Neural cell (in vitro differentiated cells): Measurements from ENCODE around the gene BTNL8. TPM values are rescaled to one million over a fixed set of nuclear protein-coding genes. Genes with fewer than 3 reads are reported as not detected.

Experiments used
- H2AFZ ChIP-seq: fragments of 200-600, 300-800 bp; sonication (generic), shearing (Covaris generic); 2 replicates; pipeline ENCODE4 v1.6.0; 2014; ENCODE audit warnings: low read depth, mild to moderate bottlenecking, antibody characterized with exemption, low read length, moderate library complexity
- H3F3A ChIP-seq: fragments of 200-600 bp; shearing (Covaris generic); 2 replicates; pipeline ENCODE4 v1.6.1; 2016; ENCODE audit warnings: mild to moderate bottlenecking, moderate library complexity, mixed read lengths, antibody characterized with exemption, low read length; ENCODE audit not compliant: insufficient read depth, poor library complexity, severe bottlenecking
- H3K27ac ChIP-seq: fragments of 200-600, 300-800 bp; sonication (generic), shearing (Covaris generic); 2 replicates; pipeline ENCODE4 v1.5.1; 2014; ENCODE audit warnings: mild to moderate bottlenecking, low read length, moderate library complexity
- H3K27me3 ChIP-seq: fragments of 300-800, 200-600 bp; sonication (generic), shearing (Covaris generic); 2 replicates; pipeline ENCODE4 v1.6.0; 2014; ENCODE audit warnings: mild to moderate bottlenecking, low read depth, low read length, moderate library complexity; ENCODE audit not compliant: insufficient read depth
- H3K36me3 ChIP-seq: fragments of 300-800, 200-600 bp; sonication (generic), shearing (Covaris generic); 2 replicates; pipeline ENCODE4 v1.5.1; 2014; ENCODE audit warnings: mild to moderate bottlenecking, antibody characterized with exemption, low read length, moderate library complexity; ENCODE audit not compliant: insufficient read depth
- H3K4me2 ChIP-seq: fragments of 300-800, 200-600 bp; sonication (generic), shearing (Covaris generic); 2 replicates; pipeline ENCODE4 v1.6.0; 2014; ENCODE audit warnings: mild to moderate bottlenecking, low read length
- H3K4me3 ChIP-seq: fragments of 300-800, 200-600 bp; sonication (generic), shearing (Covaris generic); 2 replicates; pipeline ENCODE4 v1.5.1; 2014; ENCODE audit warnings: mild to moderate bottlenecking, low read length, moderate library complexity
- H3K79me2 ChIP-seq: fragments of 200-600 bp; shearing (Covaris generic); replicated peaks from 2 replicates; pipeline ENCODE4 v1.6.0; 2014; ENCODE audit warnings: mild to moderate bottlenecking, low read length, moderate library complexity; ENCODE audit not compliant: insufficient read depth
- H3K9ac ChIP-seq: fragments of 300-800, 200-600 bp; sonication (generic), shearing (Covaris generic); 2 replicates; pipeline ENCODE4 v1.6.1; 2016; ENCODE audit warnings: mild to moderate bottlenecking, low read length, mixed read lengths
- H3K9me2 ChIP-seq: fragments of 200-600 bp; shearing (Covaris generic); 2 replicates; pipeline ENCODE4 v1.6.1; 2016; ENCODE audit warnings: mild to moderate bottlenecking, low read length, mixed read lengths; ENCODE audit not compliant: insufficient read depth
- H3K9me3 ChIP-seq: fragments of 200-600, 300-800 bp; sonication (generic), shearing (Covaris generic); 2 replicates; pipeline ENCODE4 v1.6.1; 2016; ENCODE audit warnings: mild to moderate bottlenecking, mixed run types, low read length, moderate library complexity, mixed read lengths
- H4K20me1 ChIP-seq: fragments of 200-600 bp; shearing (Covaris generic); 2 replicates; pipeline ENCODE4 v1.6.1; 2016; ENCODE audit warnings: mild to moderate bottlenecking, mixed run types; ENCODE audit not compliant: insufficient read depth
- EP300 ChIP-seq: fragments of 450-650 bp; conservative IDR thresholded peaks from 2 replicates; pipeline ENCODE4 v1.6.1; 2014; ENCODE audit warnings: antibody characterized with exemption, mild to moderate bottlenecking, moderate library complexity; ENCODE audit not compliant: poor library complexity, severe bottlenecking
- EZH2 ChIP-seq: fragments of 200-600, 300-800 bp; shearing (Covaris generic), sonication (generic); IDR thresholded peaks from 2 replicates; pipeline ENCODE4 v1.6.1; 2014; ENCODE audit warnings: antibody characterized with exemption, low read length, borderline replicate concordance, mild to moderate bottlenecking; ENCODE audit not compliant: insufficient read depth, poor library complexity, severe bottlenecking
- MXI1 ChIP-seq: fragments of 450-650 bp; conservative IDR thresholded peaks from 2 replicates; pipeline ENCODE4 v1.6.1; 2014; ENCODE audit warnings: antibody characterized with exemption, mild to moderate bottlenecking; ENCODE audit not compliant: poor library complexity, severe bottlenecking
- POLR2AphosphoS5 ChIP-seq: IDR thresholded peaks from 2 replicates; pipeline ENCODE4 v1.6.1; 2012
- RAD21 ChIP-seq: fragments of 450-650 bp; conservative IDR thresholded peaks from 2 replicates; pipeline ENCODE4 v1.6.1; 2014; ENCODE audit warnings: antibody characterized with exemption, mild to moderate bottlenecking, moderate library complexity
- SMC3 ChIP-seq: fragments of 450-650 bp; conservative IDR thresholded peaks from 2 replicates; pipeline ENCODE4 v1.6.1; 2014; ENCODE audit warnings: antibody characterized with exemption, mild to moderate bottlenecking, moderate library complexity; ENCODE audit not compliant: poor library complexity
- TAF1 ChIP-seq: IDR thresholded peaks from 2 replicates; pipeline ENCODE4 v1.6.1; 2012; ENCODE audit warnings: low read depth
- polyA plus RNA-seq: library from polyadenylated mRNA; depleted of rRNA; stranded (reverse); fragments of >200 nt; gene quantifications from 2 replicates; pipeline ENCODE4 v1.2.3, GENCODE V29; 2014
- TF ChIP-seq, protein P1 (sequence below): fragments of 450-650 bp; IDR thresholded peaks from 2 replicates; pipeline ENCODE4 v1.5.1; 2014; ENCODE audit warnings: antibody characterized with exemption, mild to moderate bottlenecking, moderate library complexity; ENCODE audit not compliant: poor library complexity, severe bottlenecking
- TF ChIP-seq, protein P2 (sequence below): IDR thresholded peaks from 2 replicates; pipeline ENCODE4 v1.6.1; 2012; ENCODE audit warnings: borderline replicate concordance

BTNL8 gene
- polyA plus RNA-seq, 1 donor from 2014 or later, result not detected

DNA sequence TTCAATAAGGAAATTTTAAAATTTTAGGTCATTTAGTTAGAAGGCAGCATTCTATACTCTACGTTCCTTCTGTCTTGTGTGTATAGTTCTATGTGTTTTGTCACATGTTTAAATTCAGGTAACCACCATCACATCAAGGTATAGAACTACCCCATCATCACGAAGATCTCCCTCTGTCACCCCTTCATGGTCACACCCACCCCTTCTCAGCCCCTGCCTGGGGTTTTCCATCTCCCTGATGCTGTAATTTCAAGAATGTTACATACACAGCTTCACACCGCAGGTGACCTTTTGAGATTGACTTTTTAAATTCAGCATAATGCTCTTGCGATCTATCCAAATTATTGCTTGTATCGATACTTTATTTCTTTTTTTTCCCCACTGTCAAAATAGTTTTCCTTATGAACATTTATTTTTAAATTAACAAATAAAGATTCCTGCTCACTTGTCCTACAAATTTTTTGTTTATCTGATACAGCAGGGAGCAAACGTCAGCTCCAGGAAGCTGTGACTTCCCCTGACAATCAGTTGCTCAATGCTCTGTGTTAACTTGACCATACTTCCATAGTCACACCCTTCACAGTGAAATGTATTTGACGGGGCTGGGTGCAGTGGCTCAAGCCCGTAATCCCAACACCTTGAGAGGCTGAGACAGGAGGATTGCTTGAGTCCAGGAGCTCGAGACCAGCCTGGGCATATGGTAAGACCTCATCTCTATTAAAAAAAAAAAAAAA lies 10.2 kb downstream of the BTNL8 start:
- no peaks in the 10 kb centered on the region for H3K27me3 ChIP-seq
- H3F3A ChIP-seq, result no peaks in the 10 kb centered on the region
- no peaks in the 10 kb centered on the region for H3K79me2 ChIP-seq
- no peak overlapping the region for H3K4me3 ChIP-seq
- no peaks in the 10 kb centered on the region for H3K9me2 ChIP-seq
- TF ChIP-seq, protein P1, sequence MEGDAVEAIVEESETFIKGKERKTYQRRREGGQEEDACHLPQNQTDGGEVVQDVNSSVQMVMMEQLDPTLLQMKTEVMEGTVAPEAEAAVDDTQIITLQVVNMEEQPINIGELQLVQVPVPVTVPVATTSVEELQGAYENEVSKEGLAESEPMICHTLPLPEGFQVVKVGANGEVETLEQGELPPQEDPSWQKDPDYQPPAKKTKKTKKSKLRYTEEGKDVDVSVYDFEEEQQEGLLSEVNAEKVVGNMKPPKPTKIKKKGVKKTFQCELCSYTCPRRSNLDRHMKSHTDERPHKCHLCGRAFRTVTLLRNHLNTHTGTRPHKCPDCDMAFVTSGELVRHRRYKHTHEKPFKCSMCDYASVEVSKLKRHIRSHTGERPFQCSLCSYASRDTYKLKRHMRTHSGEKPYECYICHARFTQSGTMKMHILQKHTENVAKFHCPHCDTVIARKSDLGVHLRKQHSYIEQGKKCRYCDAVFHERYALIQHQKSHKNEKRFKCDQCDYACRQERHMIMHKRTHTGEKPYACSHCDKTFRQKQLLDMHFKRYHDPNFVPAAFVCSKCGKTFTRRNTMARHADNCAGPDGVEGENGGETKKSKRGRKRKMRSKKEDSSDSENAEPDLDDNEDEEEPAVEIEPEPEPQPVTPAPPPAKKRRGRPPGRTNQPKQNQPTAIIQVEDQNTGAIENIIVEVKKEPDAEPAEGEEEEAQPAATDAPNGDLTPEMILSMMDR, result no peak
- TF ChIP-seq, protein P2, sequence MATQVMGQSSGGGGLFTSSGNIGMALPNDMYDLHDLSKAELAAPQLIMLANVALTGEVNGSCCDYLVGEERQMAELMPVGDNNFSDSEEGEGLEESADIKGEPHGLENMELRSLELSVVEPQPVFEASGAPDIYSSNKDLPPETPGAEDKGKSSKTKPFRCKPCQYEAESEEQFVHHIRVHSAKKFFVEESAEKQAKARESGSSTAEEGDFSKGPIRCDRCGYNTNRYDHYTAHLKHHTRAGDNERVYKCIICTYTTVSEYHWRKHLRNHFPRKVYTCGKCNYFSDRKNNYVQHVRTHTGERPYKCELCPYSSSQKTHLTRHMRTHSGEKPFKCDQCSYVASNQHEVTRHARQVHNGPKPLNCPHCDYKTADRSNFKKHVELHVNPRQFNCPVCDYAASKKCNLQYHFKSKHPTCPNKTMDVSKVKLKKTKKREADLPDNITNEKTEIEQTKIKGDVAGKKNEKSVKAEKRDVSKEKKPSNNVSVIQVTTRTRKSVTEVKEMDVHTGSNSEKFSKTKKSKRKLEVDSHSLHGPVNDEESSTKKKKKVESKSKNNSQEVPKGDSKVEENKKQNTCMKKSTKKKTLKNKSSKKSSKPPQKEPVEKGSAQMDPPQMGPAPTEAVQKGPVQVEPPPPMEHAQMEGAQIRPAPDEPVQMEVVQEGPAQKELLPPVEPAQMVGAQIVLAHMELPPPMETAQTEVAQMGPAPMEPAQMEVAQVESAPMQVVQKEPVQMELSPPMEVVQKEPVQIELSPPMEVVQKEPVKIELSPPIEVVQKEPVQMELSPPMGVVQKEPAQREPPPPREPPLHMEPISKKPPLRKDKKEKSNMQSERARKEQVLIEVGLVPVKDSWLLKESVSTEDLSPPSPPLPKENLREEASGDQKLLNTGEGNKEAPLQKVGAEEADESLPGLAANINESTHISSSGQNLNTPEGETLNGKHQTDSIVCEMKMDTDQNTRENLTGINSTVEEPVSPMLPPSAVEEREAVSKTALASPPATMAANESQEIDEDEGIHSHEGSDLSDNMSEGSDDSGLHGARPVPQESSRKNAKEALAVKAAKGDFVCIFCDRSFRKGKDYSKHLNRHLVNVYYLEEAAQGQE, result no peak
- TF ChIP-seq RAD21 (no peak), TAF1 (no peak), MXI1 (no peak), SMC3 (no peak), EP300 (no peak), POLR2AphosphoS5 (no peak), EZH2 (no peak)
- H3K36me3 ChIP-seq, result no peaks in the 10 kb centered on the region
- H2AFZ ChIP-seq, result no peak overlapping the region
- no peak overlapping the region for H3K27ac ChIP-seq
- no peak overlapping the region for H3K9ac ChIP-seq
- H3K4me2 ChIP-seq, result no peak overlapping the region
- no peaks in the 10 kb centered on the region for H3K9me3 ChIP-seq
- no peaks in the 10 kb centered on the region for H4K20me1 ChIP-seq

DNA sequence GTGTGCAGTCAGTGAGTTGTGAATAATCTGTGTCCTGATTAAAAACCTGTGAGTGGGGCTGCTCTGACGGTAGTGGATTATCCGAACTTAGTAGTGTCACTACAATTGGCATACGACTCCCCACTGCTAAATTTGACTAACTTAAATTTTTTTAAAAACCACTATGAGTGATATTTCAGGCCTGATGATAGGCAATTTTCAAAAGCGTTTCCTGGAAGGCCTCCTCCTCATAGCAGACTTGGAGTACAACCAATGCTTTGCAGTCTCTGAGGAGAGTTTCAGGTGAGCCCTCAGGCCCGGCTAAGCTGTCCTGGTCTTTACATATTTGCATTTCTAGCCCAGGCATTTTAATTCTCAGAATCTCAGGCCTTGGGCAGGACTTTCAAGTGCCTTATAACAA lies 10.8 kb downstream of the BTNL8 start:
- Histone ChIP-seq H3K9me2 (no peaks in the 10 kb centered on the region), H3K79me2 (no peaks in the 10 kb centered on the region), H3F3A (no peaks in the 10 kb centered on the region), H3K27ac (no peak overlapping the region), H4K20me1 (no peaks in the 10 kb centered on the region), H3K36me3 (no peaks in the 10 kb centered on the region), H3K9ac (no peak overlapping the region), H3K4me2 (no peak overlapping the region), H3K9me3 (no peaks in the 10 kb centered on the region), H2AFZ (no peak overlapping the region), H3K4me3 (no peak overlapping the region), H3K27me3 (no peaks in the 10 kb centered on the region)
- no peak for TF ChIP-seq SMC3
- TF ChIP-seq, protein P1, result no peak
- TF ChIP-seq TAF1, result no peak
- no peak for TF ChIP-seq MXI1
- no peak for TF ChIP-seq RAD21
- TF ChIP-seq EZH2, result no peak
- no peak for TF ChIP-seq EP300
- no peak for TF ChIP-seq POLR2AphosphoS5
- TF ChIP-seq, protein P2, result no peak
